ENCODE data around the gene COL15A1.

DNA sequence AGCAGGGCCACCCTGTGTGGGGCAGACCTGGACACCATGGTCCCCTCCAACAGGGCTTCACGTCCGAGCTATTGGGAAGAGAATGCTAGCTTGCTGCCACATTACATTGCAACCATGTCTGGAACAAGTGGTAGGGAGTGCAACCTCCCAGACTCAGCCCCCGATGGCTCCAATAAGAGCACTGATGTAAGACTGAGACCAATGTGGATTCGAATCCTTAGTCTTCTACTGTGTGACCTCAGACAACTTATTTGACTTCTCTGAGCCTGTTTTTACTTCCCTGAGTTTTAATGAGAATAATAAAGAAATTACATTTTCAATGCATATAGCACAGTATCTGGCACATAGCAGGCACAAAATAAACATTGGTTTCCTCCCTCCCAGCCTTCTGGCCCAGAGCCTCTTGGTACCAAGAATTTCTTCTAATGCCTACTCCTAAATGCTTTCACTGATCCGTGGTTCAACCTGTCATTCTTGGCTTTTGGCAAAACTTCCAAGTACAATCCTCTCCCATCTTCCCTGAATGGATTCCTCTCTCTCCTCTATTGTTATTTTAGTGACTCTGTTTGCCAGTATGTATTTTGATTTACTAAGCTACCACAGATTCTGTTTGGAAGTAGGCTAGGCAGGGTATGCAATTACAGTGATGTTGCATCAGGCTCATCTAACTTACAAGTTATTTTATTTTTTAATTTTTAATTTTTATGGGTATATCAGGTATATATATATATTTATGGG lies 34.6 kb upstream of the COL15A1 start:
- TF ChIP-seq EZH2 (optimal IDR thresholded peaks at IDR 0.05; ENCODE audit: low read depth, low read length): no peak
- TF ChIP-seq, protein P1, sequence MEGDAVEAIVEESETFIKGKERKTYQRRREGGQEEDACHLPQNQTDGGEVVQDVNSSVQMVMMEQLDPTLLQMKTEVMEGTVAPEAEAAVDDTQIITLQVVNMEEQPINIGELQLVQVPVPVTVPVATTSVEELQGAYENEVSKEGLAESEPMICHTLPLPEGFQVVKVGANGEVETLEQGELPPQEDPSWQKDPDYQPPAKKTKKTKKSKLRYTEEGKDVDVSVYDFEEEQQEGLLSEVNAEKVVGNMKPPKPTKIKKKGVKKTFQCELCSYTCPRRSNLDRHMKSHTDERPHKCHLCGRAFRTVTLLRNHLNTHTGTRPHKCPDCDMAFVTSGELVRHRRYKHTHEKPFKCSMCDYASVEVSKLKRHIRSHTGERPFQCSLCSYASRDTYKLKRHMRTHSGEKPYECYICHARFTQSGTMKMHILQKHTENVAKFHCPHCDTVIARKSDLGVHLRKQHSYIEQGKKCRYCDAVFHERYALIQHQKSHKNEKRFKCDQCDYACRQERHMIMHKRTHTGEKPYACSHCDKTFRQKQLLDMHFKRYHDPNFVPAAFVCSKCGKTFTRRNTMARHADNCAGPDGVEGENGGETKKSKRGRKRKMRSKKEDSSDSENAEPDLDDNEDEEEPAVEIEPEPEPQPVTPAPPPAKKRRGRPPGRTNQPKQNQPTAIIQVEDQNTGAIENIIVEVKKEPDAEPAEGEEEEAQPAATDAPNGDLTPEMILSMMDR (IDR thresholded peaks at IDR 0.05; ENCODE audit: low read length): no peak
